NCI-H2081 treated with DMSO at 0.1 percent for 48 hours (cell line): ENCODE results near the gene CHN1.

Experiments
- DNase-seq: peaks from one replicate; lab custom pipeline; 2025; lab: John Stamatoyannopoulos, UW

Gene CHN1

DNA sequence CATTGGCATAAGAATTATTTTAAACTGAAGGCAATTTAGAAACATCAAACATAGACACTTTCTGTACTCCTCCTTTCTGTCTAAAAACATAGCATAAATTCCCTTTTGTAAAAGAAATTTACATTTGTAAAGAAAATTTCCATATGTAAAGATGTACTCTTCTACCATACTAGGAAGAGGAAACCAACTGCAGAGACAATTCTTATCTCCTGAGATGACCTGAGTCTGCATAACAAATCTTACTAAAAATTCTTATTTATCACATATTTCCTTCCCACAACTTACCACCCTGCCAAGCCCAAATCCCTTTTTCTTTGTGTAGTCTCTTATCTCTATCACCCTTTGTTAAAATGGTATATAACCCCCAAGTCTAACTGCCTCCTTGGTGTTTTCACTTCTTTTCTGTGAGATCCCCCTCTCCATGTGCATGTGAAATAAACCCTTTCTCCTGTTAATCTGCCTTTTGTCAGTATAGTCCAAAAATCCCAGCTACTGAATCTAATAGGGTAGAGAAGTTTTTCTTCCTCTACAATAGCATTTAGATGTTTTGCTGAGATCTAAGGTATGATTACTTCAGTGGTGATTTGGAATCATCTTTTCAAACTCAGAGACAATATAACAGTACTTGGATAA lies 81.0 kb downstream of the CHN1 start:
- no peak for DNase-seq

DNA sequence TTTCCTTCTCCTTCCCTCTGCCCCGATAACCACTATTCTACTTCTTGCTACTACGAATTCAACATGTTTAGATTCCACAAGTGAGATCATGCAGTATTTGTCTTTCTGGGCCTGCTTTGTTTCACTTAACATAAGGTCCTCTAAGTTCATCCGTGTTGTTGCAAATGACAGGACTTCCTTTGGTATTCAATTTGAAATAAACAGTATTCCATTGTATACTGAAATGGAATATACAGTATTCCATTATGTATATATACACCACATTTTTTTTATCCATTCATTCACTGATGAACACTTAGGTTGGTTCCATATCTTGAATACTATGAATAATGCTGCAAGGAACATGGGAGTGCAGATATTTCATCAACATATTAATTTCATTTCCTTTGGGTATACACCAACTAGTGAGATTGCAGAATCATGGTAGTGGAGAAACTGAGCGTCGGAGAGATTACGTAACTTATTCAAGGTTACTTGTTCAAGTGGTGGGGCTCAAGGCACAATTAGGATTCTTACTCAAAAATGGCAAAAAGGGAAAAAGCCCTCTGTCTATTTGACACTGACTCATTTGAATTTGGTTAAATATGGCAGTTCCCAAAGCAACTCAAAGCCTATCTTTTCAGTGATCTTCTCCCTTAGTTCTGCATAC lies 85.1 kb downstream of the CHN1 start:
- no peak for DNase-seq

DNA sequence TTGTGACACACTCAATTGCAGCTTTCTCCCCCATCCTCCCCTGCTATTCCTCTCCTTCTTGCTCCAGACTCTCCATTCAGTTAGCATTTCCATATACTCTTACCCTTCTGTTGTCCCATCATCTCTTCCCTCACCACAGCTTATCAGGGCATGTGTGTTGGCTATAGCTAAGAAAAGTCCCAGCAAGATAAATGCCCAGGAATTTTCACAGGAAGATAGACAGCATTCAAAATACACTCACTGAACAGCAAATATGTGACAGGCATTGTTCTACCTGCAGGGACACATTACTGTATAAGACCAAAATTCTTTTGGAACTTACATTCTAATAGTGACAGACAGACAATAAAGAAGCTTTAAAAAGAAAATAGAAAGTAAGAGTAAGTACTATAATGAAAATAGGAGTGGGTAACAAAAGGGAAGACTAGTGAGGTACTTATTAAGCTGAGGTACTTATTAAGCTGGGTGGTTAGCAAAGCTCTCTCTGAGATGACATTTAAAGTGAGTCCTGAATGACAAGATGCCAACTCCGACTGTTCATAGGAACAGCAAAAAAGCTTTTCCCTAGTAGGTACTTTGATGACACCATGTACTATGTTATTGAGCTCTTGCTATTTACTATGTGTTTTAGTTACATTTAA lies 86.2 kb downstream of the CHN1 start:
- no peak for DNase-seq

DNA sequence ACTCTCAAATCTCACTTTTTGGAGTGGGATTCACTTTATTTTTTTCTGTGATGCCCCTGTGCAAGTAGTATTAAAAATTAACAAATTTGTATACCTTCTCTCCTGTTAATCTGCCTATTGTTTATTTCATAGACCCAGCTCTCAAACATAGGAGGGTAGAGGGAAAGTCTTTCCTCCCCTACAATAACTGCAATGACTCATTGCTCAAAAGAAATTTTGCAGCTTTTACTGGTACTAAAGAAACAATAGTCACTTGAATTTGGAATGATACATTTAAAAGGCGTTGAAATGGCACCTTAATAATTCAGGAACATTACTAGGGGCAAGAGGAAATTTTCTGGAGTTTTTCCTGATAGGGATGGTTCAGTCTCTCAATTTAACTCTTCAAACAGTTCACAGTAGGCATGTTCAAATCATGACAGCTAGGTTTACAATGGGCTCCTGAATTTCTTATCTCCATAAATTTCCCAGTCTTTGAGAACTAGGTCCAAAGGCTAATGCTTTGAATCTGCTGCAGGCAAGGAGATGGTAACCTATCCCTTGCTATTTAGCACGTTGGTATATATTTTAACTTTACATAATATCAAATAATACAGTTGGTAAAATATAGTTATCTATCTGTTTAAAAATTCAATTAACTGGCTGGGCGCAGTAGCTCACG lies 88.8 kb downstream of the CHN1 start:
- DNase-seq = no peak

DNA sequence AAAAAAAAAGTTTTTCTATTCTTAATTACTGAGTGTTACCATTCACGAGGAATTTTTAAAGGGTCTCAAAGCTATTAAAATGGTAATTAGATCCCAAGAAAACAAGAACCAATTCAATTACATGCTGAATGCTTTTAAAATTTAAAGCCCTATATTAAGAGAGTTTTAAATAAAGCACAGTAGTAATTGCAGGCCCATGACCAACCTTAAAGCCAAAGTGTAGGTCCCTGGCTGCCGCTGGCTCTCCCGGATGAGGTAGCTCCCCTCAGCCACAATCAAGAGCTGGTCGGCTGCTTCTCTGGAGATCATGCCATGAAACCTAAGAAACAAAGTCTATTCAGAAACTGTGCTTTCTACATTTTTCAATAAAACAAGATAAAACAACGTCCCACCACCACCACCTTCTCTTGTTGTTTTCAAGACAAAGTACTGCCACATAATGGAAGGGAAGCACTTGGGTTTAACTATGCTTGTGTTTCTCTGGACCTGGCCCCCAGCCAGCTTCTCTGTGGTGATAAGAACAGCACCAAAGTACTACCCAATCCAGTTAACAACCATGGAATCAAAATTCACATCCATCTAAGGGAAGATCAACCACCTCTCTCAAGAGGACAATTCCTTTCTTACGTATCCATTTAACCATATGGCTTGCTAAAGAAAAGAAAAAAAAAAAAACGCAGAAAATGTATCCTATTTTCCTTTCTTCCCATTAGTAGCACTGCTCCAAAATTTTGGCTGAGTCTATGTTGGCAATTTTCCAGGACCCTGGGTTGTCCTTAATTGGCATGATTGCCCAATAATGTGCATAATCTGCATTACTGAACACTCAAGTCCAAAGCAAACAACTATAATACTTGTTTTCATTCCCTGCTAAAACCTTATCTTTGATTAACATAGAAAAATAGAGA lies 90.1 kb downstream of the CHN1 start:
- no peak for DNase-seq

DNA sequence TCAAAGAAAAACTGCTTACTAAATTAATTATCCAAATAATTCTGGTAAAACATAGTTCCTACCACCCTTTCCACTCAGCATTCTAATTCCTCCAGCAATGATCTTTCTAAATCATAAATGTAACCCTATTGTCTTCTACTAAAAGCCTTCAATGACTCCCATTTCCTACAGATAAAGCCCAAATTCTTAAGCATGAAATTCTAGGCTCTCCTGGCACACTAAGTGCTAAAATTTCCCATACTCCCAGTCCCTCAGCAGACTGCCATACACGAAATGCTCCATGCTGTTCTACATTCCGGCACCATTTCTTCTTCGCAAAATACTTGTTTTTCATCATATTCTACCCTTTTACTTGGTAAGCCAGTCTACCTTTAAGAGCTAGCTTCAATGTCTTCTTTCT lies 96.9 kb downstream of the CHN1 start:
- DNase-seq = no peak

DNA sequence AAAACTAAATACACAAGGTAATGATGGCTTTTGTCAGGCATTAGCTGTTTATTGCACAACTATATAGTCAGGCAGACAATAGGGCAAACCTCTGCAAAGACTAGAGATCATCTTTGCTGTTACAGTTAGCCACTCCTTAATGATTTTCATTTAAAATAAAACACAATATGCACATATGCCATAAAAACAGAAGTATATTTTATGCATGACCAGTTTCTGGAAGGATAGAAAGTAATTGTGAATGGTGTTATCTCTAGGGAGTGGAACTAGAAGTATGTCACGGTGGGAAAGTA lies 102.0 kb downstream of the CHN1 start:
- no peak for DNase-seq

DNA sequence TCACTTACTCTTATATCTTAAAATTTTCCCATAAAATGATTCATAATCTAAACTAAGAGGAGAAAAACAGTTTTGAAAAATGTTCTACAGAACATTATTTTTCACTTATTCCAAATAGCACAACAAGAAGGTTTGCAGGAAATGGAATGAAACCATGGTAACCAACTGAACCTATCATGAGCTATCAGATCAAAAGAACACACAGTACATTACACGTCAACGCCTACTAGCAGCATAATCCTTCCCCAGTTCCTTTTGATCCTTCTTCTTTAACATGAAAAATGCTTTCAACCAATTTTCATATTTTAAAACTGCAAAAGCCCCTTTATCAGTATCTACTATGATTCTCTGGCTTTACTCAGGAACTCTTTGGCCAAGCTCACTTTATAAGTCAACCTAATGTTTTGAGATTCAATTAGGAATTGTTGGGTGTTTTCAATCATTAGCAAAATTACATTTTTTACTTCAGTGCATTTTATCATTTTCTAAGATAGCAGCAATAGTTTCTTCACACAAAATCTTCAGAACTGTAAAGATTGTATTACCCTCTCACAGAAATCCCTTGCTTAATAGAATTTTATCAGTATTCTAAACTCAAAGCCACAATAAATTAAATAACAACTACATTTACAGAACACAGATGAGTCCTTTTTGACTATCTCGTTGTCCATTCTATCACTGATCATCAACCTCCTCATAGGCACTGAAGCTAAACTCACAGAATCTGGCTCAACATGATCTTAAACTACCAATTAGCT lies 102.5 kb downstream of the CHN1 start:
- DNase-seq = no peak

DNA sequence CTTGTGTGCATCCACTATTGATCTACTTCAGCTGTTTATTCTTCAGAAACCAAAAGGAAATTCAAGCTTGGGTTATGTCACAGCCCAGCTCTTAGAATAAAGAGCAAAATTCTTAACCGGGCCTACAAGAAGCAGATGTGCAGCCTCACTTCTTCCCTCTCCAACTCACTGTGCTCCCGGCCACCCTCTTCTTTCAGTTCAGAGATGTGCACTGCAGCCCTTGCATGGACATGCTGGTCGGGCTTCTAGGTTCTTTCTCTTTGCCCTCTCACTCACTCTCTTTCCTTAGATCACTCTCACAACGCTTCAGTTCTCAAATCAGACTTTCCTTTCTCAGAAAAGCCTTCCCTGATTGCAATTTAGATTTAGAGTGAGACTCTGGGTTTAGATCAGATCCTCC lies 104.1 kb downstream of the CHN1 start:
- DNase-seq = no peak

DNA sequence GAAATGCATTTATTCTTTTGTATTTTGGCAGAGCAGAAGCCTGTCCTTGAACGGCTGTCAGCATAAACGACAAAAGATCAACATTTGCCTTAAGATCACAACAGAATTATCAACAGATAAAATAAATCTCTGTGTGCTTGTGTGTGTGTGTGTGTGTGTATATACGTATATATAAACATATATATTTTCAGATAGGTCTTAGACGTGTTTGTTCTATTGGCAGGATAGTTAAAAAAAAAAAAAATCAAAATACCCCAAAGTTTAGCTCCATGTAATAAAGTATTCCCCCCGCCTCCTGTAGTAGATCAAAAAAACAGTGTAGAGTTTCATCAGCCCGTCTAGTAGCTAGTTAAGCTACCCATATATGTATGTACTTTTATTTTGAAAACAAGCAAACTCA lies 107.9 kb downstream of the CHN1 start:
- DNase-seq = no peak

DNA sequence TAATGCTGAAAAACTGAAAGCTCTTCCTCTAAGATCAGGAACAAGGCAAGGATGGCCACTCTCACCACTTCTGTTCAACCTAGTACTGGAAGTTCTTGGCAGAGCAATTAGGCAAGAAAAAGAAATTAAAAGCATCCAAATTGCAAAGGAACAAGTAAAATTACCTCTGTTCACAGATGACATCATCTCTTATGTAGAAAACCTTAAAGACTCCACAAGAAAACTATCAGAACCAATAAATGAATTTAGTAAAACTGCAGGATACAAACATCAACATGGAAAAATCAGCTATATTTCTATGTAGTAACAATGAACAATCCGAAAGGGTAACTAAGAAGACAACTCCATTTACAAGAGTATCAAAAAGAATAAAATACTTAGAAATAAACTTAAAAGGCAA lies 112.2 kb downstream of the CHN1 start:
- no peak for DNase-seq

DNA sequence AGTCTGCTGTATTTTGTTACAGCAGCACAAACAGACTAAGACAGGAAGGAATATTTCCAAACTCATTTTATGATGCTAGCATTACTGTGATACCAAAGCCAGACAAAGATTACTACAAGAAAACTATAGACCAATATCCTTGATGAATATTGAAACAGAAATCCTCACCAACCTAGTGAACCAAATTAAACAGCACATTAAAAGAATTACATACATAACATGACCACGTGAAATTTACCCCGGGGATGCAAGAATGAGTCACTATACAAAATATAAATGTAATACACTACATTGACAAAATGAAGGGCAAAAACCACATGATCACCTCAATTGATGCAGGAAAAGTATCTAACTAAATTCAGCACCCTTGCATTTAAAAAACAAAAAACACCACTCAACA lies 112.6 kb downstream of the CHN1 start:
- DNase-seq = no peak

DNA sequence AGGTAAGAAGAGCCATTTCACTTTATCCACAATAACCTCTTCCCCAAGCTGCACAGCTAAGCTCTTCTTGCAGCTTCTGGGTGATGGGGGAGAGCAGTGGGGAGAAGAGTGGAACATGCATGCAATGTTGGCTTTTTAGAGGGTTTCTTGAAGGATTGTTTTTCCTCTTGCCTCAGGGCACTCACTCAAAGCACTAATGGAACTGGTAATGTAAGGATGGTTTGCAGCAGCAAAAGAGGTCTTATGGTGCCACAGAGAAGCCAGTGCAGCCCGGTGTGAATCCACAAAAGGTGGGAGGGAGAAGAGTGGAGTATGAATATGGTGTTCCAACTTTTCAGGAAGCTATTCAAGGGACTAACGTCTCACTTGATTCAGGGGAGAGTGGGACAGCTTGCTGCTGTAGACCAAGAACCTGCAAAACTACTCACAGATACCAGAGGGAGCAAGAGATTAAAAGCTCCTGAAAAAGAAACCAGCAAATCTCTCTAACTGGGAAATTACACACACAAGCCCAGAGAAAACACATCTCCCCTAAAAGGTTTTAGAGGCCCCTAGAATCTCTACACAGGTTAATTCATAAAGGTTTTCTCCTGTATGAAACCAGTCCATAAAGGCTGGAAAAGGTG lies 116.4 kb downstream of the CHN1 start:
- no peak for DNase-seq

DNA sequence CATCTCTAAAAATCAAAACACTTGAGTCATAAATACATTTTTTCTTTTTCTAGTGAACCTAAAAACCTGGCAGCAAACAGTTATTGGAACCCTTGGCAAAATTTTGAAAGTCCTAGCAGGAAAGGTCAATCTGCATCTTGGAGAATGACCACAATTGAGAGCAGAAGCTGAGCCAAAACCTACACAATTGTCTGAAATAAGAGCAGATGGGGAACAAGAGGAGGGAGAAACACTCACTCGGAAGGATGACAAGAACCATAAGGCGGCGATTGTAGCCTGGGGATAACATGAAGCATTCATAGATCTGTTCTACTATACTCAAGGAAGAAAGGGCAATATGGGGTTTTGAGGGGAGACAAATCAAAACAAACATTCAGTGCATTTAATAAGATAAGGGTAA lies 117.0 kb downstream of the CHN1 start:
- no peak for DNase-seq

DNA sequence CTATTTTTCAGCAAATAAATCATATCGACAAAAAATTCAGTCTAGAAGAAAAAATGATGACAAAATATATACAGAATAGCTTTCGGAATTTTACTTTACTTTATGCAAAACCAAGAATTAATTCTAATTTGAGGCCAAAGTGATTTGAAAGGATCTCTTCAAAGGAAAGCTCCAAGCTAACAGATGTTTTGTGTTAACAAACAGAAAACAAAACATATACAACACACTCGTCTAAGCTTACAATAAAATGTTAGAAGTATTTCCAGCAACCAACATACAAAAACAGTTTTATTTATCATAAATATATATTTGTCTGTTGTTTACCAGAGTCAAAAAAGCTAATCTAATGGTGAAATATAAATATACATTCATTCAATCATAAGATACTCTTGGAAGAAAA lies 122.8 kb downstream of the CHN1 start:
- DNase-seq = no peak

DNA sequence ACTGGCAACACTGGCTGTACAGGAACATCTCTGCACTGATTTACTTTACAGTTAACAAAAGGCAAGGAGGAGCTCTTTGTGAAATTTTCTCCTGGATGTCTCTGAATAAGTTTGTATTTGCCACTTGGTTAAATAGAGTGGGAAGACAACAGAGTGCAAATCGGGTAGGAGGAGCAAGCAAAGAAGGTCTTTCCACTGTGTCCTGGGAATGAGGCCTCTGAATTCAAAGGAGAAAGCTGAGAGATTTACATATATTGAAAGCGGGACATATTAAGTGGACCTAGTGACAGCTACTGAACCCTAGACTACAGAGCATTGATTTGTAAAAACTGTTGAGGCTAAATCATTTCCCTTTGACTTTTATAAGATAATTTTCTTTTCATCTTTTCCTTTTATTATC lies 123.5 kb downstream of the CHN1 start:
- no peak for DNase-seq

DNA sequence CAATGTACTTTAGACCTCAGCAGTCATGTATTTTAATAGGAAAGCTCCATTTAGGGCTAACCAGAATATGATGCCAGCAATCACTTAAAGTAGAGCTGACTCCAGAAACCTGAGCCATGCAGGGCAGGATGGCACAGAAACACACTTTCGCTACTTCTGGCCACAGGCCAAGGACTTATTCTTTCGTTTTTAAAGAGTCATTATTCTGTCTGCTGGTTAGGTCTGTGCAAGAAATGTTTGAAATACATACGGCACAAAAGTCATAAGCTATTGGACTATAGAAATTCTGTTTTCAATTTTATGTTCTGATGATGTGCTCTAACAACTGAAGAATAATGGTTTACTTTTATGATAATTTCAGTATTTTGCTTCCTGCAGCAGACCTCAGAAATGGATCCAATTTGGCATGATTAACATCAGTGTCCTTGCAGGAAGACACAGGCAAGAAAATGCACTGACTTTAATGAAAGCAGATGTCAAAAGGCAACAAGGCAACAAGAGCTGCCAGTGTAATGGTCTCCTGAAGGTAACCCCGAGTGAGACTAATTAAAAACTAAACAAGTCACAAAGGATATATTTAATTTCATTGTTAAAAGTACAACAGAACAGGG lies 126.5 kb downstream of the CHN1 start:
- no peak for DNase-seq

DNA sequence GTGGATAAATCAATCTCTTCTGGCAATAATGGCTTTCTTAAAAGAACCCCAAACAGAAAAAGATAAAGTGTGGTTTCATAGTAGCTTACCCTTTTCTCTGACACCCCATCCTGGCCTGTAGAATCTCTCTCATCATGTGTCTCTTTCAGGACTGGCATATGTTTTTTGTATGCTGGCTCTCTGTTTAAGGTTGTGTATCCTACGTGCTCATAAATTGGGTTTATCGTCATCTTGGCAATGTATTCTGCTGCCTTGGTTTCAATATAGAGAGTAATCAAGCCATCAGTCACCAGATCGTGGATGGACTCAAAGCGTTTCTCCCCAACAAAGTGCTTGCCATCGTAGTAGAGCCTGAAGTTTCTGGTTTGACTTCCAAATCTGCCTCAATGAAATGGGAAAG lies 127.4 kb downstream of the CHN1 start:
- DNase-seq = no peak

DNA sequence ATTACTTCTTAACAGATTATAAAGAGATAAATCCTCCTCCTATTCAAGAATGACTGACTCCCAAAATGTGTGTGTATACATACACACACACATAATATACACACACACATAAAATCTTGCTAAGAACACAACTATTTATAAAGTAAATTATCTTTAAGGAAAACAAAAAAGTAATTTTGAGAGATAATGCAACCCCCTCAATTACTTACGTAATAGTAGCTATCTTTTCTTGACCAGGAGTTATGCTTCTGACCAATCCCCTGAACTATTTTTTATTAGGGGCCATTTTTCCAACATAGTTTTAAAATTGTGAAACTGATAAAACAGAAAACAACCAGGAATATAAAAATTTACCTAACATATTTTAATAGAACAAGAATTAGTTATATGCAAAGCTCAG lies 127.9 kb downstream of the CHN1 start:
- DNase-seq = no peak

DNA sequence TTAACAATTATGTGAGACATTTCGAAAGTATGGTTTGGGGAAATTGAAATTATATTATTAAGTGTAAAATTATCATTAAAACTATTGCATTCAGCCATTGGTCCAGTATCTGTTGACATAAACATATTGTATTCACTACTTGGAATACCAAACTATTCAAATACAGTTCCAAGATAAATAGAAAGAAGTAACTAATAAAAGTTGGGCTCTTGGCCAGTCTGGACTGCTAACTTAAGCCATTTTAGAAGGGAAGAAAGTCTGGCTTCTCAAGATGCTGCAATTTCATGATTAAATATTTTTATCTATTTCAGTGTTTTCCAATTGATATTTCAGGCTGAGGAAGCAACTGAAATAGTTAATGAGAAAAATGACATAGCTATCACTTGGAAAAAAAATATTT lies 131.1 kb downstream of the CHN1 start:
- no peak for DNase-seq

DNA sequence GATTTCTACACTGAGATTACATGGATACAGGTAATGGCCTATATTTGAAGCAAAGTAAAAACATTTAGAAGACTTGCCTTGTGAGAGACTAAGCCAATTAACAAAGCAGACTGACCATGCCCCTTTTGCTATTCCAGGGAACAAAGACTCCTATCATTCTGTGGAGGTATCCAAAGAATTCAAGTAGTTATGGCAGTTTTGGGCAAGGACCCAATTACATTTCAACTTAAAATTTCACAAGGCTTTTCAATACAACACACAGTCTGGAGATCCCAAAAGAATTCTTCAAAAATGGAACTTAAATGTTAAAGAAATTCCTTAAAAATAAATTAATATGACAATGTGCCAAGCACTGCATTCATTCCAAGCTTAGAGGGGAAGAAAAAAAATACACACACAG lies 131.7 kb downstream of the CHN1 start:
- DNase-seq = no peak
